Activated T-helper 1 cell treated with Interleukin-2 at 50 U/mL for 16 hours (primary cell): ENCODE data around the gene DOCK7.
"Not testable (repeated sequence)": the region's sequence is repeated elsewhere in the genome, so short reads cannot be mapped to it uniquely, and the experiment has no call there.

Source experiments
- DNase-seq: peaks from one replicate; pipeline ENCODE4 v3.0.0-alpha.2; 2020; ENCODE audit warnings: low read depth

Gene DOCK7

GRCh38 chr1:62694479-62694878 is 6.3 kb upstream of the DOCK7 start:
- DNase-seq, result not testable (repeated sequence)

- no peak for DNase-seq
Measured at GRCh38 chr1:62693123-62693522, 4.9 kb upstream of the DOCK7 start.

GRCh38 chr1:62691062-62691844 is 3.1 kb upstream of the DOCK7 start:
- DNase-seq, result no peak

GRCh38 chr1:62689524-62689923 is 1.3 kb upstream of the DOCK7 start:
- no peak for DNase-seq

- DNase-seq, result no peak
Measured at GRCh38 chr1:62688687-62689085, 500 bp upstream of the DOCK7 start.

- DNase-seq, result peak; percentile 8
Measured at GRCh38 chr1:62687421-62687902, 724 bp downstream of the DOCK7 start.

- DNase-seq, result no peak
Measured at GRCh38 chr1:62686822-62687221, 1.4 kb downstream of the DOCK7 start.

GRCh38 chr1:62685431-62685859 is 2.7 kb downstream of the DOCK7 start:
- DNase-seq, result no peak

- DNase-seq, result no peak
Measured at GRCh38 chr1:62682531-62682930, 5.7 kb downstream of the DOCK7 start.

GRCh38 chr1:62680992-62681391 is 7.2 kb downstream of the DOCK7 start:
- DNase-seq, result not testable (repeated sequence)

GRCh38 chr1:62677822-62678221 is 10.4 kb downstream of the DOCK7 start:
- not testable (repeated sequence) for DNase-seq

- no peak for DNase-seq
Measured at GRCh38 chr1:62676611-62677356, 11.4 kb downstream of the DOCK7 start.

GRCh38 chr1:62673629-62674028 is 14.6 kb downstream of the DOCK7 start:
- no peak for DNase-seq

GRCh38 chr1:62672029-62672428 is 16.2 kb downstream of the DOCK7 start:
- no peak for DNase-seq

- DNase-seq, result no peak
Measured at GRCh38 chr1:62654744-62655143, 33.4 kb downstream of the DOCK7 start.

- DNase-seq, result no peak
Measured at GRCh38 chr1:62652387-62652786, 35.8 kb downstream of the DOCK7 start.

GRCh38 chr1:62643283-62643682 is 44.9 kb downstream of the DOCK7 start:
- DNase-seq, result no peak

GRCh38 chr1:62637392-62638105 is 50.6 kb downstream of the DOCK7 start:
- DNase-seq, result no peak

- no peak for DNase-seq
Measured at GRCh38 chr1:62628506-62628905, 59.7 kb downstream of the DOCK7 start.

- DNase-seq, result no peak
Measured at GRCh38 chr1:62625415-62625814, 62.8 kb downstream of the DOCK7 start.

- no peak for DNase-seq
Measured at GRCh38 chr1:62621907-62622306, 66.3 kb downstream of the DOCK7 start.

GRCh38 chr1:62613890-62614289 is 74.3 kb downstream of the DOCK7 start:
- DNase-seq, result no peak

GRCh38 chr1:62613325-62613727 is 74.9 kb downstream of the DOCK7 start:
- no peak for DNase-seq
